Measurements from ENCODE around the gene NBPF6. TPM values are rescaled to one million over a fixed set of nuclear protein-coding genes. Genes with fewer than 3 reads are reported as not detected.
"Not testable (repeated sequence)": the region's sequence is repeated elsewhere in the genome, so short reads cannot be mapped to it uniquely, and the experiment has no call there.

The NBPF6 gene
- total RNA-seq, 1 experiment from 2014 or later, result 0.57 TPM

- intact Hi-C loops (cut with micrococcal nuclease; ENCODE audit: unreplicated experiment); H3K27me3 Mint-ChIP-seq (ENCODE audit: insufficient read depth, unreplicated experiment); DNase-seq; H3K9me3 ChIP-seq; H3K27me3 ChIP-seq (replicated peaks; ENCODE audit: control insufficient read depth, insufficient read depth, low read length); BruUV-seq (replicated peaks); H3K36me3 Mint-ChIP-seq (ENCODE audit: insufficient read depth, unreplicated experiment); H3K4me1 Mint-ChIP-seq (ENCODE audit: low read depth, unreplicated experiment); H3K4me3 Mint-ChIP-seq (ENCODE audit: unreplicated experiment); H3K4me3 ChIP-seq (ENCODE audit: low read depth, low read length); H3K27ac Mint-ChIP-seq (ENCODE audit: unreplicated experiment); CTCF ChIA-PET; H3K36me3 ChIP-seq (ENCODE audit: control insufficient read depth, insufficient read depth, low read length); H3K4me1 ChIP-seq; POLR2A ChIA-PET; H3K9me3 Mint-ChIP-seq (ENCODE audit: unreplicated experiment): not testable (repeated sequence)
Observed at GRCh38 chr1:108467155-108467554, 17.0 kb downstream of the NBPF6 start.

DNA sequence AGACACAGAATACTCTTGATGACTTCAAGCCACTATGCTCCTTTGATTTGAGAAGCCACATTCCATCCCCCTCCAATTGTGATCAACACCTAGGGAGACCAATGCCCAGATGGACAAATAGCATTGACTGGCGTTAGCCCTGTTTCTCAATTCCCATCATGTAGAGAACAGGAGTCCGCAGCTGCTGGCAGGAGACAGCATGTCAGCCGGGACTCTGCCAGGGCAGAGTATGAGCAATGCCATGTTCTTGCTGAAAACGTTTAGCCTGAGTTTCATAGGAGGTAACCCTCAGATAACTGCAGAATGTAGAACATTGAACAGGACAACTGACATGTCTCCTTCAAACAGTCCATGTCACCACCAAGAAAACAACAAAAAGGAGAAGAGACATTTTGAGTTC, 20.6 kb downstream of the NBPF6 start:
- H3K27me3 ChIP-seq (replicated peaks; ENCODE audit: control insufficient read depth, insufficient read depth, low read length); H3K27me3 Mint-ChIP-seq (ENCODE audit: insufficient read depth, unreplicated experiment); POLR2A ChIA-PET; H3K9me3 Mint-ChIP-seq (ENCODE audit: unreplicated experiment); H3K4me1 Mint-ChIP-seq (ENCODE audit: low read depth, unreplicated experiment); H3K27ac Mint-ChIP-seq (ENCODE audit: unreplicated experiment); BruUV-seq (replicated peaks); H3K9me3 ChIP-seq; H3K4me1 ChIP-seq; DNase-seq; CTCF ChIA-PET; H3K4me3 Mint-ChIP-seq (ENCODE audit: unreplicated experiment); H3K36me3 ChIP-seq (ENCODE audit: control insufficient read depth, insufficient read depth, low read length); H3K4me3 ChIP-seq (ENCODE audit: low read depth, low read length); H3K36me3 Mint-ChIP-seq (ENCODE audit: insufficient read depth, unreplicated experiment); intact Hi-C loops (cut with micrococcal nuclease; ENCODE audit: unreplicated experiment): not testable (repeated sequence)

- H3K27me3 Mint-ChIP-seq (ENCODE audit: insufficient read depth, unreplicated experiment); CTCF ChIA-PET; H3K4me3 Mint-ChIP-seq (ENCODE audit: unreplicated experiment); H3K36me3 Mint-ChIP-seq (ENCODE audit: insufficient read depth, unreplicated experiment); H3K27ac Mint-ChIP-seq (ENCODE audit: unreplicated experiment); H3K4me1 Mint-ChIP-seq (ENCODE audit: low read depth, unreplicated experiment); DNase-seq; BruUV-seq (replicated peaks); H3K36me3 ChIP-seq (ENCODE audit: control insufficient read depth, insufficient read depth, low read length); H3K9me3 Mint-ChIP-seq (ENCODE audit: unreplicated experiment); H3K4me3 ChIP-seq (ENCODE audit: low read depth, low read length); H3K27me3 ChIP-seq (replicated peaks; ENCODE audit: control insufficient read depth, insufficient read depth, low read length); intact Hi-C loops (cut with micrococcal nuclease; ENCODE audit: unreplicated experiment); H3K4me1 ChIP-seq; H3K9me3 ChIP-seq; POLR2A ChIA-PET: not testable (repeated sequence)
Observed at GRCh38 chr1:108474516-108474915, 24.4 kb downstream of the NBPF6 start.

DNA sequence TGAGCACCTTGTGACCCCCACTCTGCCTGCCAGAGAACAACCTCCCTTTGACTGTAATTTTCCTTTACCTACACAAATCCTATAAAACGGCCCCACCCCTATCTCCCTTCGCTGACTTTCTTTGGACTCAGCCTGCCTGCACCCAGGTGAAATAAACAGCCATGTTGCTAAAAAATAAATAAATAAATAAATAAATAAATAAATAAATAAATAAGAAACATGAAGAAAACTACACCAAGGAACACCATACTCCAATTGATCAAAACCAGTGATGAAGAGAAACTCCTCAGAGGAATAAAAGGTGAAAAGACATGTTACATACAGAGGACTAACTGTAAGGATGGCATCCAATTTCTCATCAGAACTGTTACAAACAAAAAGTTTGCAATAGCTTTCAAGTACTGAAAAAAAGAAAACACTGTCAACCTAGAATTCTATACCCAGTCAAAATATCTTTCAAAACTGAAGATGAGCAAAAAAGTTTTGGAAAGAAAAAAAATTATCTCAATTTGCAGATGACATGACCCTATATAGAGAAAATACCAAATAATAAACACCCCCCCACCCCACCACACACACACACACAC, 28.4 kb downstream of the NBPF6 start:
- Mint-ChIP-seq H3K36me3 (ENCODE audit: insufficient read depth, unreplicated experiment) (no peaks in the 10 kb centered on the region), H3K27ac (ENCODE audit: unreplicated experiment) (no peak overlapping the region), H3K9me3 (ENCODE audit: unreplicated experiment) (peaks cover 15% of the 10 kb centered on the region), H3K27me3 (ENCODE audit: insufficient read depth, unreplicated experiment) (no peaks in the 10 kb centered on the region), H3K4me3 (ENCODE audit: unreplicated experiment) (no peak overlapping the region), H3K4me1 (ENCODE audit: low read depth, unreplicated experiment) (no peaks in the 10 kb centered on the region)
- DNase-seq, result no peak
- no peak overlapping the region for H3K4me3 ChIP-seq (ENCODE audit: low read depth, low read length)
- intact Hi-C loops (cut with micrococcal nuclease; ENCODE audit: unreplicated experiment), result no loop called here
- CTCF ChIA-PET, result no interaction called here
- no peaks in the 10 kb centered on the region for H3K9me3 ChIP-seq
- TF ChIP-seq, protein P1, sequence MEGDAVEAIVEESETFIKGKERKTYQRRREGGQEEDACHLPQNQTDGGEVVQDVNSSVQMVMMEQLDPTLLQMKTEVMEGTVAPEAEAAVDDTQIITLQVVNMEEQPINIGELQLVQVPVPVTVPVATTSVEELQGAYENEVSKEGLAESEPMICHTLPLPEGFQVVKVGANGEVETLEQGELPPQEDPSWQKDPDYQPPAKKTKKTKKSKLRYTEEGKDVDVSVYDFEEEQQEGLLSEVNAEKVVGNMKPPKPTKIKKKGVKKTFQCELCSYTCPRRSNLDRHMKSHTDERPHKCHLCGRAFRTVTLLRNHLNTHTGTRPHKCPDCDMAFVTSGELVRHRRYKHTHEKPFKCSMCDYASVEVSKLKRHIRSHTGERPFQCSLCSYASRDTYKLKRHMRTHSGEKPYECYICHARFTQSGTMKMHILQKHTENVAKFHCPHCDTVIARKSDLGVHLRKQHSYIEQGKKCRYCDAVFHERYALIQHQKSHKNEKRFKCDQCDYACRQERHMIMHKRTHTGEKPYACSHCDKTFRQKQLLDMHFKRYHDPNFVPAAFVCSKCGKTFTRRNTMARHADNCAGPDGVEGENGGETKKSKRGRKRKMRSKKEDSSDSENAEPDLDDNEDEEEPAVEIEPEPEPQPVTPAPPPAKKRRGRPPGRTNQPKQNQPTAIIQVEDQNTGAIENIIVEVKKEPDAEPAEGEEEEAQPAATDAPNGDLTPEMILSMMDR (IDR thresholded peaks at IDR 0.05; ENCODE audit: insufficient read depth in 1 of 2, low read depth in 1 of 2, low read length in 1 of 2, severe bottlenecking in 1 of 2, unreplicated experiment in 1 of 2), result no peak
- no peaks in the 10 kb centered on the region for H3K4me1 ChIP-seq
- no TSS peak for BruUV-seq (replicated peaks)
- no peaks in the 10 kb centered on the region for H3K27me3 ChIP-seq (replicated peaks; ENCODE audit: control insufficient read depth, insufficient read depth, low read length)
- POLR2A ChIA-PET, result no interaction called here
- H3K36me3 ChIP-seq (ENCODE audit: control insufficient read depth, insufficient read depth, low read length), result no peaks in the 10 kb centered on the region

Measured in Caco-2 (cell line).